GM13977 (cell line): ENCODE data around the gene LPIN3.
A peak's percentile ranks its signal among the peaks of the same experiment; 100 is the strongest.

Experiments
- DNase-seq: peaks from one replicate; pipeline ENCODE4 v3.0.0; 2012; ENCODE audit warnings: low spot score
- CTCF ChIP-seq: IDR thresholded peaks from 2 replicates; pipeline ENCODE4 v1.5.1; 2012; ENCODE audit warnings: mild to moderate bottlenecking, control low read depth; ENCODE audit not compliant: insufficient read depth; ENCODE audit errors: extremely low read depth, missing control alignments
- in situ Hi-C: fragments of 300-500 bp; cut with MboI; formaldehyde crosslinking; loops from one replicate; pipeline ENCODE4 v1.12.0; 2022; ENCODE audit warnings: low sequenced_read_pairs, low pct_unique_long_range_greater_than_20kb, mixed read lengths, inconsistent platforms; ENCODE audit not compliant: unreplicated experiment

LPIN3 gene

GRCh38 chr20:41406896-41407444, 66.3 kb downstream of the LPIN3 start:
- in situ Hi-C loops: no loop called here
- no peak for DNase-seq
- no peak for TF ChIP-seq CTCF

- no peak for TF ChIP-seq CTCF
- no peak for DNase-seq
These were observed 67.0 kb downstream of the LPIN3 start for GRCh38 chr20:41407607-41408006.

GRCh38 chr20:41408156-41408794, 67.7 kb downstream of the LPIN3 start:
- peak; percentile 52 for DNase-seq
- in situ Hi-C loops: no loop called here
- TF ChIP-seq CTCF: no peak

More at GRCh38 chr20:41407607-41408006, 67.0 kb downstream of the LPIN3 start:
- in situ Hi-C loops: no loop called here

- in situ Hi-C loops: no loop called here
- TF ChIP-seq CTCF: no peak
- DNase-seq: no peak
These were observed 68.4 kb downstream of the LPIN3 start for GRCh38 chr20:41408986-41409385.
